ENCODE data around the gene ANKHD1. TPM values are rescaled to one million over a fixed set of nuclear protein-coding genes. Genes with fewer than 3 reads are reported as not detected.
"Not testable (repeated sequence)": the region's sequence is repeated elsewhere in the genome, so short reads cannot be mapped to it uniquely, and the experiment has no call there.

The ANKHD1 gene
- total RNA-seq, 1 experiment from 2014 or later = 140 TPM

GRCh38 chr5:140432916-140433315 lies 31.3 kb downstream of the ANKHD1 start:
- ChIA-PET POLR2A (no interaction called here), CTCF (no interaction called here)
- Histone ChIP-seq H3K9me3 (ENCODE audit: control insufficient read depth, insufficient read depth, low read depth, low read length) (no peaks in the 10 kb centered on the region), H3K27me3 (ENCODE audit: control insufficient read depth, insufficient read depth, low read length) (no peaks in the 10 kb centered on the region), H3K4me3 (ENCODE audit: low read depth in 2 of 2, low read length in 2 of 2) (no peak overlapping the region), H3K36me3 (ENCODE audit: control insufficient read depth, insufficient read depth, low read length) (peaks cover 8% of the 10 kb centered on the region), H3K27ac (ENCODE audit: low read length) (no peak overlapping the region), H3K4me1 (ENCODE audit: control insufficient read depth, insufficient read depth, low read length) (no peaks in the 10 kb centered on the region)
- ATAC-seq = no peak
- no peak for DNase-seq (ENCODE audit: low read depth, low spot score)
- no peak for TF ChIP-seq POLR2AphosphoS5 (IDR thresholded peaks at IDR 0.05; ENCODE audit: low read depth, low read length)
- TF ChIP-seq TCF7L2 (IDR thresholded peaks at IDR 0.05; ENCODE audit: low read depth, low read length) = no peak
- intact Hi-C loops (cut with micrococcal nuclease; ENCODE audit: unreplicated experiment) (no loop called here), in situ Hi-C loops (cut with HindIII; ENCODE audit: low pct_unique_long_range_greater_than_20kb, low sequenced_read_pairs) (no loop called here)
- no TSS peak for BruUV-seq (replicated peaks)

GRCh38 chr5:140457368-140457767 lies 55.7 kb downstream of the ANKHD1 start:
- CTCF ChIA-PET; H3K4me1 ChIP-seq (ENCODE audit: control insufficient read depth, insufficient read depth, low read length); H3K27me3 ChIP-seq (ENCODE audit: control insufficient read depth, insufficient read depth, low read length); H3K4me3 ChIP-seq (ENCODE audit: low read depth in 2 of 2, low read length in 2 of 2); intact Hi-C loops (cut with micrococcal nuclease; ENCODE audit: unreplicated experiment); BruUV-seq (replicated peaks); ATAC-seq; H3K9me3 ChIP-seq (ENCODE audit: control insufficient read depth, insufficient read depth, low read depth, low read length); DNase-seq (ENCODE audit: low read depth, low spot score); in situ Hi-C loops (cut with HindIII; ENCODE audit: low pct_unique_long_range_greater_than_20kb, low sequenced_read_pairs); H3K27ac ChIP-seq (ENCODE audit: low read length); POLR2A ChIA-PET: not testable (repeated sequence)
- H3K36me3 ChIP-seq (ENCODE audit: control insufficient read depth, insufficient read depth, low read length) = peaks cover 20% of the 10 kb centered on the region

- peaks cover 31% of the 10 kb centered on the region for H3K36me3 ChIP-seq (ENCODE audit: control insufficient read depth, insufficient read depth, low read length)
- CTCF ChIA-PET = no interaction called here
- H3K27ac ChIP-seq (ENCODE audit: low read length) = no peak overlapping the region
- no peaks in the 10 kb centered on the region for H3K9me3 ChIP-seq (ENCODE audit: control insufficient read depth, insufficient read depth, low read depth, low read length)
- ATAC-seq (no peak), DNase-seq (ENCODE audit: low read depth, low spot score) (no peak)
- in situ Hi-C loops (cut with HindIII; ENCODE audit: low pct_unique_long_range_greater_than_20kb, low sequenced_read_pairs) (no loop called here), intact Hi-C loops (cut with micrococcal nuclease; ENCODE audit: unreplicated experiment) (no loop called here)
- POLR2A ChIA-PET = no interaction called here
- H3K4me1 ChIP-seq (ENCODE audit: control insufficient read depth, insufficient read depth, low read length) = no peaks in the 10 kb centered on the region
- no peaks in the 10 kb centered on the region for H3K27me3 ChIP-seq (ENCODE audit: control insufficient read depth, insufficient read depth, low read length)
- no peak overlapping the region for H3K4me3 ChIP-seq (ENCODE audit: low read depth in 2 of 2, low read length in 2 of 2)
- TF ChIP-seq CTCF (IDR thresholded peaks at IDR 0.05) = no peak
- no peak for TF ChIP-seq REST (IDR thresholded peaks at IDR 0.05; ENCODE audit: insufficient read depth in 1 of 2, low read depth in 2 of 2, low read length in 1 of 2)
- no peak for TF ChIP-seq TCF7L2 (IDR thresholded peaks at IDR 0.05; ENCODE audit: low read depth, low read length)
- TF ChIP-seq POLR2AphosphoS5 (IDR thresholded peaks at IDR 0.05; ENCODE audit: low read depth, low read length) = no peak
- no peak for TF ChIP-seq SIN3A (IDR thresholded peaks at IDR 0.05; ENCODE audit: borderline replicate concordance, insufficient read depth, low read depth, low read length)
- no TSS peak for BruUV-seq (replicated peaks)
These were observed 65.5 kb downstream of the ANKHD1 start for GRCh38 chr5:140466981-140467742.
